Cardiac septum (tissue), 1 donor: Measurements from ENCODE around the gene LRRN4. TPM values are rescaled to one million over a fixed set of nuclear protein-coding genes. Genes with fewer than 3 reads are reported as not detected.

ENCODE experiments used
- DNase-seq: peaks from one replicate; pipeline ENCODE4 v3.0.0-alpha.2; 2020; ENCODE audit warnings: low spot score
- intact Hi-C: fragments of 100-400 bp; cut with DNase I; formaldehyde crosslinking; loops from one replicate; pipeline ENCODE4 v1.14.0; 2022
- long read RNA-seq: library from polyadenylated mRNA; unstranded; transcript quantifications from one replicate; pipeline ENCODE4 v2.0.0, GENCODE V29; 2021
- total RNA-seq: library from RNA; stranded (reverse); fragmentation: NEBNext Ultra II Directional; extraction: Animal tissue kit (Norgen Biotek cat#: 25700); gene quantifications from one replicate; pipeline ENCODE4 v1.2.1, GENCODE V29; 2021
- donor health status: DM: no; HTN: no; CAD: no.

Gene LRRN4
- total RNA-seq, result 0.11 TPM
- long read RNA-seq, result 0 reads

DNA sequence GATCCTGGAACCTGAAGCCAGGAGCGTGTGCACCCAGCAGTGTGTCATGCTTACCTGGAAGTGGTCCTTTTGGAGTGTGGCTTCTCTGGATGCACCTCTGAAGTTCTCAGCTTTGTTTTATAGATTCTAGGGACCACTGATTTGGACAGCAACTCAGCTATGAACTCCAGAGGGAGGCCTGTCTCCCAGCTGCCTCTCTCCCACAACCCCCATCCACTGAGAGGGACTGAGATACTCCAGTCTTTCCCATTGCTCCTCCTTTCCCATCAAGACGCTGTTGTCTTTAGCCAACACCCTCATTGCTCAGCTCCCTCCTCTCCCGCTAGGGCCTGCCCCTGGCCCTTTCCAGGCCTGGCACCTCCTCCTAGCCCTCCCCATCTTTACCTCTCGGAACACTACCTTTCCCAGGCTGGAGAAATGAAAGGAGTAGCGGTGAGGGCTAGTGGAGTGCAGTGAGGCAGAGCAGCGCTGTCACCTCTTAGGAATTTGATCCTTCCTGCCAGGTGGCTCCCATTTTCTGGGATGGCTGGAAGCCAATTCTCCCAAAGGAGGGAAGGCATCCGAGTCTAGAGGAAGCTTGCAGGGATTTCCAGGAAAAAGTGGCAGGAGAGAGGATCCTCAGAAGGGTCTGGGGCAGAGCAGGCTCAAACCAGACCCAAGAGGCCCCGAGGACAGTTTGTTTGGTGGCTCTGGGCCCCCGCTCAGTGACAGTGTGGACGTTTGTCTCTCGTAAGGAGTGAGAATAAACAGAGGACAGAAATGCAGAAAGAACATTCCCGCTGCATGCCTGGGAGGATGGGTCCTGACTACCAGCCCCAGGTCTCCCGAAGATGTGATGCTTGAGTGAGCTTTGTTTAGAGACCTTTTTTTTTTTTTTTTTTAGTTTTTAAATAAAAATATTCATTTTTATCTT is at the start of gene LRRN4:
LRRN4 (minus strand) TSS at position 285 of the 913 bp plus-strand sequence. CDS start 1,261 bp downstream, outside the sequence.
- DNase-seq, result no peak
- intact Hi-C loops, result no loop called here

DNA sequence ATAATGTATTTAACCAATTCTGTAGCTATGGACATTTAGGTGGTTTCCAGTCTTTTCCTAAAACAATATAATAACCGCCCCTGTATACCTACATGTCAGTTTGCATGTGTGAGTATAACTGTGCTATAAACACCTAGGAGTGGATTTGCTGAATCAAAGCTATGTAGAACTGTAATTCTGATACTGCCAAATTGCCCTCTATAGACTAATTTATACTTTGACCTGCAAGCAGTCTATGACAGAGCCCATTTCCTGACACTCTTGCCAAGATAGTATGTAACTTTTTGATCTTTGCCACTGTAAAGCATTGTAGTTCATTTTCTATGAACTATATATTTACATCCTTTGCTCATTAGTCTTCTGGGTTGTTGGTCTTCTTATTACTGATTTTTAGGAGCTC is 49.4 kb upstream of the LRRN4 start:
- no peak for DNase-seq
- intact Hi-C loops, result no loop called here

DNA sequence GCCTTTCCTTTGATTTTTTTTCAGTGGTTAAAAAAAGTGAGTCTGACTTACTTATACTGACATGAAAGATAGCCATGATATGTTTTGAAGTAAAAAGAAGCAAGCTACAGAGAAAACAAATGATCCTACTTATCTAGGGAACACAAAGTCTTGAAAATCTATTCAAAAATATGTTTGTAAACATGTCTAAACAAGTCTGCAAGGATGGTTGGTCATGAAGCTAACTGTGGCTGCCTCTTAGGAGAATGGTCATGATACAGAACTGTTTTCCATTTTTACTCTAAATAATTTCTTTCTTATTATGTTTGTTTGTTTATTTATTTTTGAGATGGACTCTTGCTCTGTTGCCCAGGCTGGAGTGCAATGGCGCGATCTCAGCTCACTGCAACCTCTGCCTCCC is 47.5 kb upstream of the LRRN4 start:
- DNase-seq, result no peak
- intact Hi-C loops, result no loop called here

DNA sequence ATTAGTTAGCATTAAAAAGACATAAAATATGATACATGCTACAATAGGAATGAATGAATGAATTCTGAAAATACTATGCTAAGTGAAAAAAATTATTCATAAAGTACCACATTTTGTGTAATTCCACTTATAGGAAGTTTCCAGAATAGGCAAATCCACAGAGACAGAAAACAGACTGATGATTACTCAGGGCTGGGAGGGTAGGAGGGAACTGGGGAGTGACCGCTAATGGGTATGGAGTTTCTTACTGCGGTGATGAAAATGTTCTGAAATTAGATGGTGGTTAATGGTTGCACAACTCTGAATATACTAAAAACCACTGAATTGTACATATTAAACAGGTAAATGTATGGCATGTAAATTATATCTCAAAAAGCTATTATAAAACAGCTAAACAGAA is 46.4 kb upstream of the LRRN4 start:
- DNase-seq, result no peak
- intact Hi-C loops, result no loop called here

DNA sequence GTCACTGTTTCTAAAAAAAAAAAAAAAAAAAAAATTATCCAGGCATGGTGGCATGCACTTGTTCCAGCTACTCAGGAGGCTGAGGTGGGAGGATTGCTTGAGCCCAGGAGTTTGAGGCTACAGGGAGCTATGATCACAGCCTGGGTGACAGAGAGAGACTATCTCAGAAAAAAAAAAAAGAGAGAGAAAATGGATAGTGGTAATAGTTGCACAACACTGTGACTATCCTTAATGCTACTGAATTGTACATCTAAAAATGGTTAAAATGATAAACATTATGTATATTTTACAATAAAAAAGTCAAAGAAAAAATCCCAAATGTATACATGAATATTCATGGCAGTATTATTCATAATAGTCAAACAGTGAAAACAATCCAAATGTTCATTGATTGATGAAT is 46.0 kb upstream of the LRRN4 start:
- no peak for DNase-seq

DNA sequence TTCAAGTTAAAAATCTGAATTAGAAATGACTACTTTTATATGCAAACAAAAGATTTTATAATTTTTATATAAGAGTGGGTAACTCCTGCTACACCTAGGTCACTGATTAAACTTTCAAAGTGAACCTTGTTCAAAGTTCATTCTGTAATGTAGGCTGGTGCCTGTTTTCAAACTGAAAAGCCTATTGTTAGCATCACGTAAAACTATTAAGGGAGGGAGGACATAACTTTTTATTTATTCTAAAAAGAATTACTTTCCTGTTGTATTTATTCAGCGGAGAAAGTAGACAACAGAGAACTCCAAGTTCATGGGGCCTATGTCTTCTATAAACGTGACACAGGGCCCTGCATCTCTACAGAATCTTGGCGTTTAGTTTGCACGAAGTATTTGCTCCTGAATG is 41.5 kb upstream of the LRRN4 start:
- intact Hi-C loops, result no loop called here
- DNase-seq, result no peak

More for the DNA sequence above, 46.0 kb upstream of the LRRN4 start:
- intact Hi-C loops, result no loop called here

DNA sequence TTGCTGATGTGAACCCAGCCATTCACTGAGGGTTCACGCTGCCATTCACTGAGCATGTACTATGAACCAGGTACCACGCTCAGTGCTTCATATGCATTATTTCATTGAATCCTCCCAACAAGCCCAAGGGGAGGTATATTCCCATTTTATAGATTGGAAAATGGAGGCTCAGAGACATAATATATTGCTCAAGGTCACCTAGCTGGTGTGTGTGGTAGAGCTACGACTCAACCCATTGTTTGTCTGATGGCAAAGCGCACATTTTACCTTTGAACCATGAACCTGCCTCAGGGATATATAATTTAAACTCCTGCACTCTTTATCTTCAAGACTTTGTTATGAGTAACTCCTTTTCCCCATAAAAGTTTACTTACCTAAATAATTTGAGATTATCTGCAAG is 40.7 kb upstream of the LRRN4 start:
- intact Hi-C loops, result no loop called here
- DNase-seq, result no peak

DNA sequence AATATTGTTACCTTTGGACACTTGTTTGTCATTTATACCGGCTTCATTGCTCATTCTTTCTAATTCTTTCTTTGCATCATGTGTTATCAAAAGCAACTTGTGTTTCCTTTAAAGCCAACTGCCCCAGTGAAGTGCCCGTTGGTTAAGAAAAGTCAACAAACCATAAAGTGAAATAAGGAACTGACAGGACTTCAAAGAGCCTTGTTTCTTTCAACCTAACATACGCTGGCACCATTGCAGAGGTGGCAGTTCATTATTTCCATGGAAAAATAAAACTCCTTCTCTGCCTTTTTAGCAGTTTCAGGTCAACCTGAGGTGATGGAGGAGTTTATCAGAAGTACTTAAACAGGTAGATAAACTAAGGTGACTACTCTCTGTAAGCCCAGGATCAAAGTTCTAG is 40.2 kb upstream of the LRRN4 start:
- intact Hi-C loops, result no loop called here
- no peak for DNase-seq

DNA sequence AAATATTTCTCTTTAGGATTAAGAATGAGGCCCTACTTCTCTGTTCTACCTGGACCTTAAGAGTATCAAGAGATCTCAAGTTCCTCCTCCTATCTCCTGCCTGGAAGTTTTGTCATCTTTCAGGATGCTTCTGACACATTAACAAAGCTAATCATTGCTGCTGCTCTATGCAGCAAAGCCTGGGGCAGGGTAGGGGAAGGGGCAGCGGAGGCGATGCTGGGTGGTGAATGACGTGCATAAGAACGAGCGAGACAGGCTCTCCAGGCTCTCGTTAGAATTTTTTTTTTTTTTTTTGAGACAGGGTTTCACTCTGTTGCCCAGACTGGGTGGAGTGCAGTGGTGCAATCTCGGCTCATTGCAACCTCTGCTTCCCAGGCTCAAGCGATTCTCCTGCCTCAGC is 37.8 kb upstream of the LRRN4 start:
- intact Hi-C loops, result no loop called here
- DNase-seq, result no peak

DNA sequence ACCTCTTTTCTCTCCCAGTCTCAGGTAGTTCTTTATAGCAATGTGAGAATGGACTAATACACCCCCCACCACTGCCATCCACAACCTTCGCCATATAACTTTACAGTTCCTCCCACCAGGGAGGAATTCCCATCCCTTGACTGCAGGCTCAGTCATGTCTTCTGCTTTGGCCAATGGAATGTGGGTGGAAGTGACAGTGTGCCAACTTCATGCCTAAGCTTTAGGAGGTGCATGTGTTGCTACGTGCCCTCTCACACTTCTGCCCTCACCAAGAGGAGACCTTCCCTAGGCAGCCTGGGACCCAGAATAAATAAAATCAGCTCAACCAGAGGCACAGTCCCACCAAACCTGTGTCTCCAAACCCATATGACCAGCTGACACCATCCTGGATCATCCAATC is 33.0 kb upstream of the LRRN4 start:
- no peak for DNase-seq

DNA sequence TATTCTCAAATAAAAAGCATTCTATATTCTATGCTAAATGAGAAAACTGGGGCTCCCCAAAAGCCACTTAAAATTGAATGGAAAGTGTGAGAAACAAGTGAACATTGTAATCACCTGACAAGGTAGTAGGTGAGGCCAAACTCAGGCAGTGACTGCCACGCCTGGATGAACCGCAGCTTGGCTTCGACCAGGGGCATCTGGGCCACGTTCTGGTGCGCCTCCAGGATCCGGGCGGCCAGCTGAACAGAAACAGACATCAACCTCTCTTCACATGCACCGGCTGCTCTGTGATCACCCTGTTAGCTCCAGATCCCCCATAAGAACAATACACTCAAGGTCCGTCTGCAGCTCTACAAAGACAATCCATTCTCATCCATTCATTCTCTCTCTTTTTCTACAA is 30.1 kb upstream of the LRRN4 start:
- no peak for DNase-seq
- intact Hi-C loops, result no loop called here

More for the DNA sequence above, 33.0 kb upstream of the LRRN4 start:
- intact Hi-C loops, result no loop called here

DNA sequence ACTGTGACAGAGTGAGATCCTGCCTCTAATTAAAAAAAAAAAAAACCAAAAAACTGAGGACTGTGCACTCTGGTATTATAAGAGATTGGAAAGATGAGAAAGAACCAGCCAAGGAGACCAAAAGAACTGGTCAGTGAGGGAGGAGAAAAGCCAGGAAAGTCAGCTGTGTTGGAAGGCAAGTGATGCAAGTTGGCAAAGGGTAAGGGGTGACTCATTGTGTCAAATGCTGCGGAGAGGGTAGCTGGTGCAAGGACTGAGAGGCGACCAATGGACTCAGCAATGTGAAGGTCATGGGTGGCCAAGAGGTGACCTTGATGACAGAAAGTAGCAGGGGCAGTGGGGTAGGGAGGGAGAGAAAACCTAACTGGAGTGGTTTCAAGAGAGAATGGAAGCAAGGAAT is 27.4 kb upstream of the LRRN4 start:
- DNase-seq, result no peak

DNA sequence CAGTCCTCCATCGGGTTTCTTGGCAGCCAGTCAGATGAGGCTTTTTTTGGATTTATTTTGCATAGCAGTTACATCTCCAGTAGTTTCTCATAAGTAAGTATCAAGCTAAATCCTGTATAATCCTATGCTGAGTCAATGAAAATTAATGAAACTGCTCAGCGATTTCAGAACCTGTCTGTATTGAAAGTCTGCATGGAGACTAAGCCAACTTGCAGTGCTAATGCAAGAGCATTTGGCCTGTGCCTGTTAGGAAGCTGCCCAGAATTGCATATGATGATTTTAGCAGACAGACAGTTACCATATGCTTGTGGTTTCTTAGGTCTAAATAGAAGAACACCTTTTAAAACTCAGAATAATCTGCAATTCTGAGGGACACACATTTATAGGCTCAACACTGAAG is 25.2 kb upstream of the LRRN4 start:
- intact Hi-C loops, result loop anchor here (5.0 to 10.0 kb wide), 2 partner anchors 132 to 294 kb away; no protein-coding TSS in a partner anchor
- DNase-seq, result no peak

More for the DNA sequence above, 27.4 kb upstream of the LRRN4 start:
- intact Hi-C loops, result no loop called here

DNA sequence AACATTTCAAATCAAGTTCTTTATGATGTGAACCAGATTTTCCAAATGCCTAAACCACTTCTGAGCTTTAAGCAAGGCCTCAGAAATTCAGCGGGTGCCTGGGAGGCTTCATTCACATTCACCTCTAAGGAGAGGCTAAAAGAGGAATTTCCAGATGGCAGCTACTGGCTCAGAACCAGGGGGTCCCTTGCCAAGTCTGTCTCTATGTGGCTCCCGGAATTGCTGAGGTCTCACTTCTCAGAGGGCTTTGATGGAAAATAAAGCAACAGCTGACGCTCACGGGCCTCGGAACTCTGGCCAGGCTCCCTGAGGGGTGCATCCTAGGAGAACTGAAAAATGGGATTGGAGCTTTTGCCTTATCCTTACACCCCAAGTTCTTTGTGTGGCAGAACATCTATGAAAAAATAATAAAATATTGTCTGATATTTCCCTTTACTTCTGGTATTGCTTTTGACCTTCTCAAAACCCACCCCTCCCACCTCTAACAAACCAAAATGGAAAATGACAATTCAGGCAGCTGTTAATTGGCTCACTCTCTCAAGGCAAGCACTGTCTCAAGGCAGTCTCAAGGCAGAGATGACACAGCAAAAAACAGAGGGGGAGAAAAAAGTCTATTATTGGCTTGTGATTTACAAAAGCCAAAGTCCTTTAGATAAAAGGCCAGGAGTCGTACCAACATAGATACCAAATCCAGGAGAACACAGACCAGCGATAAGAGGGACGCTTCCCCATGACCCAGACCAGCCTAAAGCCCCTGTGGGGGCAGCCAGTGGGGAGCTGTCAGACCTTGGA is 21.8 kb upstream of the LRRN4 start:
- no peak for DNase-seq
- intact Hi-C loops, result loop anchor here (2.0 to 10.0 kb wide), 4 partner anchors 41 to 547 kb away; no protein-coding TSS in a partner anchor

DNA sequence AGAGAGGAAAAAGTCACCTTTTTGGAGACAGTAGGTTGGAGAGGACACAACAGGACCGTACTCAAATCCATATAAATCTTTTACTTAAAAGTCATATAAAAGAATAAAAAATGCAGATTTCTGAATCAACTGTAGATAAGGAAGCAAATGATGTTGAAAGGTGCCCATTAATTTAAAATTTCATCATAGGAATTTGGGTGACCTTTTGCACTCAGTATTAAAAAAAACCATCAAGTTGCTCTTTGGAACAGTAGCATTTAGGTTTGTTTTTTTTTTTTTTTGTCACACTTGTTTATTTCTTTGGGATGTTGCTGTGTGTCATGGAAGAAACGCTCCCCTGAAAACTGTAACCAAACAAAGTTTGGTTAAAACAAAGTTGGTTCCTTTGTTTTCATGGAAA is 20.9 kb upstream of the LRRN4 start:
- no peak for DNase-seq
- intact Hi-C loops, result loop anchor here (2.0 to 10.0 kb wide), 3 partner anchors 40 to 290 kb away; no protein-coding TSS in a partner anchor

DNA sequence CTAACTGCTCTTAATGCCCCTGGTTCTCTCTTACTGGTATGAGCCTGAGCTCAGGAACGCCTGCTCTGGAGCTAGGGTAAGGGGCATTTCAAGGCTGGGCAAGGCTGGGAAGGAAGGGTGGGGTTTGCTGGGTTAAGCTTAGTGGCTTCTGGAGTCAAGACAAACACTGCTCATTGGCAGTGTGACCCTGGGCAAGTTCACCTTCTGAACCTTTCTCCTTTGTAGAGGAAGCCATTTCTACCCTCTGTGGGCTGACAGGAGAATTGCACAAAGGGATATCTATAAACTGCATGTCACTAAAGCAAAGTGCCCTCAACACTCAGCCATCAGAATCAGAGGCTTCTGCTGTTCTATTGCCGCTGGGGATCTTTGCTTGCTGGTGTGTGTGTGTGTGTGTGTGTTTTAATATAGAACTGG is 20.3 kb upstream of the LRRN4 start:
- DNase-seq, result no peak
- intact Hi-C loops, result loop anchor here (2.0 to 10.0 kb wide), 2 partner anchors 39 to 289 kb away; no protein-coding TSS in a partner anchor

DNA sequence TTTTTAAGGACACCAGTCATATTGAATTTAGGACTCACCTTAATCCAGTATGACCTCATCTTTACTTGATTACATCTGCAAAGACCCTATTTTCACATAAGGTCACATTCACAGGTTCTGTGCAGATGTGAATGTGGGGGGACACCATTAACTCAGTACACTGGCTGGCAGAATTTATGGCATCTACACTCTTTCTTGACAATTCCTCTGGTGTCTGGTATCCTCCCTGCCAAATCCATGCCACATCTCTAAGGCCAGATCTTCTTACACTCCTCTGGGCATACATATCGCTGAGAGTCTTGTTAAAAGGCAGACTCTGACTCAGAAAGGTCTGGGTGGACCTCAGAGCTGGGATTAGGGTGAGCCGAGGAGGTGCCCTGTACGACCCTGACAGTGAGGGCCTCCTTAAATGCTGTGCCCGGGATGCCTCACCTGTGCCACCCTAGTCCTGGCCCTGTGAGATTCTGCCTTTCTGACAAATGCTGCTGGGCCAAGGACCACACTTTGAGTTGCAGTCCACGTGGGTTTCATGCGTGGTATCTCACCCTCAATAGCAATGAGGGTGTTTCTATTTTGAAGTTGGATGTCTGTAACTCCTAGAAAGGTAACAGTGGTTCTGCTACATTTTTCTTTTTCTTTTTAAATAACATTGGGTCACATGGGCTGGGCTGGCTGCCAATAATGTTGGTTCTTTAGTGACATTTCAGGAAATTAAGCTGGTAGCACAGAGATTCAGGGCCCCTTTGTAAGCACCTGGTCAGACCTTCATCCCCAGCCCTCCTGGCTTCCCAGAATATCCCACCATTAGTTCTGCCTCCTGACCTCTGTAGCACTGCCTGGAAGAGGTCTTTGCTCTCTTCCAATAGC is 17.2 kb upstream of the LRRN4 start:
- intact Hi-C loops, result loop anchor here (10.0 kb wide), 1 partner anchor 286 kb away; no protein-coding TSS in a partner anchor
- DNase-seq, result no peak

DNA sequence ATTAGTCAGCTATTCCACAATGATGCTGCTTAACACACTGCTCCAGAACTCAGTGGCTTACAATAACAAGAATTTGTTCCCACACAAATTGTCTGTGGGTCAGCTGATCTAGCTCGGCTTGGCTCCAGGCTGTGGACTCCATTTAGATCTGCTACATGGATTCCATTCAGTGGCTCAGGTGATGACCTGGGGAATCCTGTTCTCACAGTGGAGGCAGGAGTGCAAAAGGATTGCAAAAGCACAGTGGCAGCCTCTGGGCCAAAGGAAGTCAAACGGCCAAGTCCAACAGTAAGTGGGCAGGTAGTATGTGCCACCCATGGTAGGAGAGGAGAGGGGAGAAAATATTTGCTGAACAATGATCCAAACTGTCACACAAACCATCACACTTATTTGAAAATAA is 15.8 kb upstream of the LRRN4 start:
- intact Hi-C loops, result loop anchor here (10.0 kb wide), 1 partner anchor 285 kb away; no protein-coding TSS in a partner anchor
- no peak for DNase-seq

DNA sequence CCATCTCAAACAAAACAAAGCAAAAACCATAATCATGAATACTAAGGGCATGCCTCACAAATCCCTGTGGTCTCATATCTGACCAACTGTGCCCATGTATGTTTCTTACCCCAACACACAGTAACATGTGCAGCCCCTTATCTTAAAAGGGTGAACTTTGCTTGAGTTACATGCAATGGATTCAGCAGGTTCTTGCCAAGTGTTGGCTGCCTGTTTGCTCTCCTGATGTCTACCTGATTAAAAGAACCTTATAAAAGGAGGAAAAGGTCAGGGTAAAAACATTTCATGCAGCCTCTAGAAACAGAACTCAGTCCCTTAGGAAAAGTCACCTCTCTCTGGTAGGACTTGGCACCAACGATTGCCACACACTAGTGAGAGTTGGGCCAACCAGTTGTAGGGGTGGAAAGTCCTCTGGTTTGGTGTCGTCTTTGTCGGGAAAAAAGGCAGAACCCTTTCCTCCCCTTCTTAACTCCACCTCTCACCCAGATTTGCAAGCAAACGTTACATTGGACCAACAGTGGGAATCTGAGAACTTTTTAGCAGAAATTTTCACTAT is 14.0 kb upstream of the LRRN4 start:
- no peak for DNase-seq
- intact Hi-C loops, result no loop called here
